ENCODE measurements around the gene SPNS3. TPM values are rescaled to one million over a fixed set of nuclear protein-coding genes. Genes with fewer than 3 reads are reported as not detected.

Gene SPNS3
- total and polyA plus RNA-seq, 3 donors from 2014 or later, result 0.39 to 1.4 (median 0.75) TPM

DNA sequence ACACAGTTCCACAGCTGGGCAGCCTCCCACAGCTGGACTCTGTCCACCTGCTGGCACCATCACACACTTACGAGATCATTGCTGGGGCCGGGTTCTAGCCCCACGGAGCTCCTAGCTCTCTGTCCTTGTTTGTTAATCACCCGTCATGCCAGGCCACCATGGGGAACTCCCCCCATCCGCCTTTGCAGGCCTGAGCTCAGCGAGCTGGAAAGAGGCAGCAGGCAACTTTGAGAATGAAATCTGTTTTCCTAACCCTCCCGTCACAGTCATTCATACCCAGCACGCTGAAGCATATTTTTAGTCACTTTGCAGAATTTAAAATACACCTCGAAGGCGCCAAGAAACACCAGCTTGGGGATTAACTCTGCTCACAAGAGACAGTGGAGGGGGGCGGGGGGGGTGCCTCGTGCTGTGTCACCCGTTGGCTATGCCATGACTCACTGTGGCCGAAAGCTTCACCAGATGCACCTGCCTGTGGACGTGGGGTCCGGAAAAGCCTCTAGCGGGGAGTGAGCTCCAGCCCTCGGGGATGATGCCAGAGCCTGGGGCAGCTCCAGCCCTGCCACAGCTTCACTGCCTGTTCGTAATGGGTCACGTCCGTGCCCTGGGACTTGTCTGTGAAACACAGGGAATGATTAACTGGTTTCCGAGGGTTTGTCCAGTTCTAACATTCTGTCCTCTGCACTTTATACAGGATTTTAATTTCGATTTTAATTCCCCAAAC lies 63.5 kb downstream of the SPNS3 start:
- H3K4me1 ChIP-seq, result peaks cover 7% of the 10 kb centered on the region
- 74 to 79% methylated on average over 21 to 23 of the region's 23 CpGs for WGBS, 2 donors
- H3K27me3 ChIP-seq, result no peaks in the 10 kb centered on the region
- H3K9me3 ChIP-seq, result no peaks in the 10 kb centered on the region
- no peak overlapping the region for H3K4me3 ChIP-seq
- intact Hi-C loops (cut with DNase I; ENCODE audit: low total_unique reads), result no loop called here
- no peak for TF ChIP-seq POLR2A (IDR thresholded peaks at IDR 0.05)
- TF ChIP-seq, protein P1, sequence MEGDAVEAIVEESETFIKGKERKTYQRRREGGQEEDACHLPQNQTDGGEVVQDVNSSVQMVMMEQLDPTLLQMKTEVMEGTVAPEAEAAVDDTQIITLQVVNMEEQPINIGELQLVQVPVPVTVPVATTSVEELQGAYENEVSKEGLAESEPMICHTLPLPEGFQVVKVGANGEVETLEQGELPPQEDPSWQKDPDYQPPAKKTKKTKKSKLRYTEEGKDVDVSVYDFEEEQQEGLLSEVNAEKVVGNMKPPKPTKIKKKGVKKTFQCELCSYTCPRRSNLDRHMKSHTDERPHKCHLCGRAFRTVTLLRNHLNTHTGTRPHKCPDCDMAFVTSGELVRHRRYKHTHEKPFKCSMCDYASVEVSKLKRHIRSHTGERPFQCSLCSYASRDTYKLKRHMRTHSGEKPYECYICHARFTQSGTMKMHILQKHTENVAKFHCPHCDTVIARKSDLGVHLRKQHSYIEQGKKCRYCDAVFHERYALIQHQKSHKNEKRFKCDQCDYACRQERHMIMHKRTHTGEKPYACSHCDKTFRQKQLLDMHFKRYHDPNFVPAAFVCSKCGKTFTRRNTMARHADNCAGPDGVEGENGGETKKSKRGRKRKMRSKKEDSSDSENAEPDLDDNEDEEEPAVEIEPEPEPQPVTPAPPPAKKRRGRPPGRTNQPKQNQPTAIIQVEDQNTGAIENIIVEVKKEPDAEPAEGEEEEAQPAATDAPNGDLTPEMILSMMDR (IDR thresholded peaks at IDR 0.05), result no peak
- DNase-seq, result no peak
- H3K27ac ChIP-seq, result no peak overlapping the region
- no peaks in the 10 kb centered on the region for H3K36me3 ChIP-seq (ENCODE audit: low read depth, missing control alignments)

DNA sequence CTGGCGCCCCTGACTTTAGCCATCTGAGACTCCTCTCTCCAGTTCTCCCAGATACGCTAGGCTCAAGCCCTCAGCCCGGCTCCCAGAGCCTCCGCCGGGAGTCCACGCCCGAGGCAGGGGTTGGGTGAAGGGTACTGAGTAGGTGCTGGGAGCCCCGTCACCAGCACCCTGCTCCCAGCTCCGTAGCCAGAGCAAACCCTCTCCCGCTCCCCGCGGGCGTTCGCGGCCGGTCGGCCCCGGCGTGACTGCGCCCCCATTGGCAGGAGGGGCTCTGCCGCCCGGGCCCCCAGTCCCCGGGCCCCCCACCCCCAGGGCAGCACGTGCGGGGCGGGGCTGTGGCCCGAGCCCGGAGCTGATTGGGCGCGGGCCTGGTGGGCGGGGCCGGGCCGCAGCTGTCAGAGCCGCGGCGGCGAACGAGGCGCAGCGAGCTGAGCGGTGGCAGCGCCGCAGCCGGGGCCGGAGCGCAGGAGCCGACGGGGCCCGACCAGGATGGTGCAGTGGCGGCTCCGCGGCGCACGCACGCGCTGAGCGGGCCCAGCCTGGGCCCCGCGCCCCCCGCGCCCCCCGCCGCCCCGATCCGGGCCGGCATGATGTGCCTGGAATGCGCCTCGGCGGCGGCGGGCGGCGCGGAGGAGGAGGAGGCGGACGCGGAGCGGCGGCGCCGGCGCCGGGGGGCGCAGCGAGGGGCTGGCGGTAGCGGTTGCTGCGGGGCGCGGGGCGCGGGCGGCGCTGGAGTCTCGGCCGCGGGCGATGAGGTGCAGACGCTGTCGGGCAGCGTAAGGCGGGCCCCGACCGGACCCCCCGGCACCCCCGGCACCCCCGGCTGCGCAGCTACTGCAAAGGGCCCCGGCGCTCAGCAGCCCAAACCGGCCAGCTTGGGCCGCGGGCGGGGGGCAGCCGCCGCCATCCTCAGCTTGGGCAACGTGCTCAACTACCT lies 65.0 kb downstream of the SPNS3 start, which contains the start of gene SPNS2:
SPNS2 (plus strand) TSS at position 421 of the 937 bp plus-strand sequence; CDS start at position 588, 167 bp downstream.
- H3K36me3 ChIP-seq (ENCODE audit: low read depth, missing control alignments), result no peaks in the 10 kb centered on the region
- no peaks in the 10 kb centered on the region for H3K9me3 ChIP-seq
- peaks cover 7% of the 10 kb centered on the region for H3K4me1 ChIP-seq
- H3K27me3 ChIP-seq, result no peaks in the 10 kb centered on the region
- TF ChIP-seq POLR2A (IDR thresholded peaks at IDR 0.05), result no peak
- TF ChIP-seq, protein P1 (IDR thresholded peaks at IDR 0.05), result no peak
- intact Hi-C loops (cut with DNase I; ENCODE audit: low total_unique reads), result no loop called here
- peak within 1 kb of the TSS; percentile 40 to 47 for H3K4me3 ChIP-seq
- 2% methylated on average over 9 of the region's 117 CpGs; no CpG with 5 or more reads in 1 of the 2 donors for WGBS, 2 donors
- peak; percentile 78 for DNase-seq
- H3K27ac ChIP-seq, result no peak within 1 kb of the TSS

DNA sequence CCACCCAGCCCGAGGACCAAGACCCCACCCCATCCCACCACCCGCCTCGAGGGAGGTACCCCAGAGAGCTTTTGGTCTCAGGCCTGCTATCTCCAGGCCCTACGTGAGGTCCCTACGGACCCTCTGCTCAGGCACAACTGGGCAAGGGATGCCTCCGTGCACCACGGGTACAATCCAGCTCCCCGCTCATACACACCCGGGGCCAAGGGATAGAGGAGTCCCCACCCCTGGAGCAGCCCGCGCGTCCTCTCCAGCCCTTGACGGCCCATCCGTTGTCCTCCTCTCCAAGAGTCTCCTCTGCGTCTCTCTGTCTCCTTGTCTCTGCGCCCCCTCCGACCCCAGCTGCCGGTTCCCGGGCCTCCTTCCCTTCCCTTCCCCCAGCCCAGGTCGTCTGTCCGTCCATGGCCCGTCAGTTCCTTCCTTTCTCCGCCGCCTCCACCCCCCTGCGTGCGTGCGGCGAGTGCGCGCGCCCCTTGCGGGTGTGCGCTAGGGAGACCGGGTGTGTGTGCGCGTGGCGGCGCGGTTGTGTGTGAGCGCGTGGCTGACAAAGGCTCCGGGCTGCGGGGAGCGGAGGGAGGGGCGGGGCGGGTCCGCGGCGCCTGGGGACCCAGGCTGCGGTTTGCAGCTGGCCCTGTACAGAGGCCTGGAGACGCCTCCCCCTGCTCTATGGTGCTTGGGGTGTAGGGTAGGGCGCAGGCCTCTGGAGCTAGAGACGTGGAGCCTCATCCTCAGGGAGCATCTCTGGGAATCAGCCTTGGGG lies 65.9 kb downstream of the SPNS3 start:
- H3K9me3 ChIP-seq, result no peaks in the 10 kb centered on the region
- H3K36me3 ChIP-seq (ENCODE audit: low read depth, missing control alignments), result no peaks in the 10 kb centered on the region
- intact Hi-C loops (cut with DNase I; ENCODE audit: low total_unique reads), result no loop called here
- H3K4me1 ChIP-seq, result peaks cover 7% of the 10 kb centered on the region
- 1 to 2% methylated on average over 27 to 52 of the region's 53 CpGs for WGBS, 2 donors
- H3K4me3 ChIP-seq, result peak overlapping the region; percentile 40 to 47
- no peak for TF ChIP-seq POLR2A (IDR thresholded peaks at IDR 0.05)
- TF ChIP-seq, protein P1 (IDR thresholded peaks at IDR 0.05), result no peak
- DNase-seq, result no peak
- H3K27ac ChIP-seq, result no peak overlapping the region
- no peaks in the 10 kb centered on the region for H3K27me3 ChIP-seq

- WGBS, 2 donors, result 10 to 29% methylated on average over 1 to 7 of the region's 7 CpGs
- peaks cover 7% of the 10 kb centered on the region for H3K4me1 ChIP-seq
- intact Hi-C loops (cut with DNase I; ENCODE audit: low total_unique reads), result no loop called here
- TF ChIP-seq, protein P1 (IDR thresholded peaks at IDR 0.05), result no peak
- TF ChIP-seq POLR2A (IDR thresholded peaks at IDR 0.05), result no peak
- H3K27ac ChIP-seq, result no peak overlapping the region
- no peaks in the 10 kb centered on the region for H3K27me3 ChIP-seq
- H3K9me3 ChIP-seq, result no peaks in the 10 kb centered on the region
- H3K4me3 ChIP-seq, result peak overlapping the region in 1 of 2 donors; percentile 47
- no peak for DNase-seq
- H3K36me3 ChIP-seq (ENCODE audit: low read depth, missing control alignments), result no peaks in the 10 kb centered on the region
Measured at GRCh38 chr17:4500191-4500571, 66.4 kb downstream of the SPNS3 start.
